ENCODE results near the gene PAK3.

Gene PAK3

GRCh38 chrX:111124418-111124817, 28.4 kb downstream of the PAK3 start:
- no peaks in the 10 kb centered on the region for H3K79me2 ChIP-seq (ENCODE audit: insufficient read depth, low read length)
- no peaks in the 10 kb centered on the region for H3K9me2 ChIP-seq (replicated peaks; ENCODE audit: insufficient read depth, low read length)
- H4K20me1 ChIP-seq (ENCODE audit: low read depth, low read length), result no peaks in the 10 kb centered on the region
- no peak overlapping the region for H3K27ac ChIP-seq (ENCODE audit: low read depth, low read length)
- H3F3A ChIP-seq (ENCODE audit: insufficient read depth), result no peaks in the 10 kb centered on the region
- H3K9me3 ChIP-seq (ENCODE audit: insufficient read depth, low read length), result no peaks in the 10 kb centered on the region
- no peak overlapping the region for H2AFZ ChIP-seq (ENCODE audit: low read depth, low read length, severe bottlenecking)
- no peak overlapping the region for H3K9ac ChIP-seq (ENCODE audit: low read length)
- H3K4me2 ChIP-seq (ENCODE audit: low read depth, low read length, poor library complexity, severe bottlenecking), result no peak overlapping the region
- H3K27me3 ChIP-seq (ENCODE audit: low read length), result no peaks in the 10 kb centered on the region
- TF ChIP-seq EZH2phosphoT487 (conservative IDR thresholded peaks at IDR 0.05; ENCODE audit: low read length) (no peak), CTCF (IDR thresholded peaks at IDR 0.05; ENCODE audit: insufficient read depth, low read length, poor library complexity, severe bottlenecking) (no peak)
- no peaks in the 10 kb centered on the region for H3K36me3 ChIP-seq (ENCODE audit: low read length)
- no peak overlapping the region for H3K4me3 ChIP-seq (ENCODE audit: insufficient read depth, low read length, poor library complexity, severe bottlenecking)

GRCh38 chrX:111127038-111127437, 31.0 kb downstream of the PAK3 start:
- no peaks in the 10 kb centered on the region for H3K9me2 ChIP-seq (replicated peaks; ENCODE audit: insufficient read depth, low read length)

GRCh38 chrX:111129921-111130320, 33.9 kb downstream of the PAK3 start:
- Histone ChIP-seq H3K9ac (ENCODE audit: low read length) (no peak overlapping the region), H3K27ac (ENCODE audit: low read depth, low read length) (no peak overlapping the region), H3F3A (ENCODE audit: insufficient read depth) (no peaks in the 10 kb centered on the region), H3K4me2 (ENCODE audit: low read depth, low read length, poor library complexity, severe bottlenecking) (no peak overlapping the region), H2AFZ (ENCODE audit: low read depth, low read length, severe bottlenecking) (no peak overlapping the region), H3K27me3 (ENCODE audit: low read length) (no peaks in the 10 kb centered on the region), H3K4me3 (ENCODE audit: insufficient read depth, low read length, poor library complexity, severe bottlenecking) (no peak overlapping the region), H4K20me1 (ENCODE audit: low read depth, low read length) (no peaks in the 10 kb centered on the region), H3K79me2 (ENCODE audit: insufficient read depth, low read length) (no peaks in the 10 kb centered on the region), H3K36me3 (ENCODE audit: low read length) (no peaks in the 10 kb centered on the region), H3K9me3 (ENCODE audit: insufficient read depth, low read length) (no peaks in the 10 kb centered on the region), H3K9me2 (replicated peaks; ENCODE audit: insufficient read depth, low read length) (no peaks in the 10 kb centered on the region)
- TF ChIP-seq CTCF (IDR thresholded peaks at IDR 0.05; ENCODE audit: insufficient read depth, low read length, poor library complexity, severe bottlenecking) (no peak), EZH2phosphoT487 (conservative IDR thresholded peaks at IDR 0.05; ENCODE audit: low read length) (no peak)

More at GRCh38 chrX:111127038-111127437, 31.0 kb downstream of the PAK3 start:
- no peak overlapping the region for H3K27ac ChIP-seq (ENCODE audit: low read depth, low read length)
- H3K4me3 ChIP-seq (ENCODE audit: insufficient read depth, low read length, poor library complexity, severe bottlenecking), result no peak overlapping the region
- H3K36me3 ChIP-seq (ENCODE audit: low read length), result no peaks in the 10 kb centered on the region
- no peak for TF ChIP-seq EZH2phosphoT487 (conservative IDR thresholded peaks at IDR 0.05; ENCODE audit: low read length)
- no peak for TF ChIP-seq CTCF (IDR thresholded peaks at IDR 0.05; ENCODE audit: insufficient read depth, low read length, poor library complexity, severe bottlenecking)
- H2AFZ ChIP-seq (ENCODE audit: low read depth, low read length, severe bottlenecking), result no peak overlapping the region
- no peaks in the 10 kb centered on the region for H3K79me2 ChIP-seq (ENCODE audit: insufficient read depth, low read length)
- H3K27me3 ChIP-seq (ENCODE audit: low read length), result no peaks in the 10 kb centered on the region
- H4K20me1 ChIP-seq (ENCODE audit: low read depth, low read length), result no peaks in the 10 kb centered on the region
- H3F3A ChIP-seq (ENCODE audit: insufficient read depth), result no peaks in the 10 kb centered on the region
- no peak overlapping the region for H3K9ac ChIP-seq (ENCODE audit: low read length)
- H3K9me3 ChIP-seq (ENCODE audit: insufficient read depth, low read length), result no peaks in the 10 kb centered on the region
- H3K4me2 ChIP-seq (ENCODE audit: low read depth, low read length, poor library complexity, severe bottlenecking), result no peak overlapping the region
